NOMO-1 (cell line): ENCODE data around the gene KRTAP5-9.
A peak's percentile ranks its signal among the peaks of the same experiment; 100 is the strongest.
"Not testable (repeated sequence)": the region's sequence is repeated elsewhere in the genome, so short reads cannot be mapped to it uniquely, and the experiment has no call there.

Experiments used
- DNase-seq, 2 experiments: peaks; one replicate each; lab custom pipeline; 2025; ENCODE audit not compliant: unreplicated experiment in 2 of 2; lab: John Stamatoyannopoulos, UW

The KRTAP5-9 gene

DNA sequence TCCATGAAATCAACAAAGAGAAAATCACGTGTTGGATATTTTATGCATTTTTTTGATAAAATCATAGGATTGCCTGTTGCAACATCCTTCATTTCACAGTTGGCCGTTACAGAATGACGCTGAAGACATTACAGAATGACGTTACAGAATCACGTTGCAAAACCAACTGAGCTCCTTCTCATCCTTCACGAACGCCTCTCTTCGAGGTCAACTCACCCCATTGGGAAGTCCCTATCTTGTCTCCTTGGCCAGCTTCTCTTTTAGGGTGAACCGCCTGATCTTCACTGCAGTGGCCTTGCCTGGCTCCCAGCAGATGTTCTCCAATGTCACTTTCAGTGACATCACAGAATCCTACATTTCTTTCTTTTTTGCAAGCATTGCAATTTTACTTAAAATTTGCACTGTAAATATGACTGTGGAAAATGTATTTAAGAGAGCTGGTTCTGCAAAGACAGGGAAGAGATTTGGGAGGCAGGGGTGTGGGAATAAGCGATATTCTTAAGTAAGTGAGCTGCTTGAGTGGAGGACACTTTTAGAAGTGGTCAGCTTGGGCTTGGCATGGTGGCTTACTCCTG, 16.1 kb upstream of the KRTAP5-9 start:
- DNase-seq: no peak

DNA sequence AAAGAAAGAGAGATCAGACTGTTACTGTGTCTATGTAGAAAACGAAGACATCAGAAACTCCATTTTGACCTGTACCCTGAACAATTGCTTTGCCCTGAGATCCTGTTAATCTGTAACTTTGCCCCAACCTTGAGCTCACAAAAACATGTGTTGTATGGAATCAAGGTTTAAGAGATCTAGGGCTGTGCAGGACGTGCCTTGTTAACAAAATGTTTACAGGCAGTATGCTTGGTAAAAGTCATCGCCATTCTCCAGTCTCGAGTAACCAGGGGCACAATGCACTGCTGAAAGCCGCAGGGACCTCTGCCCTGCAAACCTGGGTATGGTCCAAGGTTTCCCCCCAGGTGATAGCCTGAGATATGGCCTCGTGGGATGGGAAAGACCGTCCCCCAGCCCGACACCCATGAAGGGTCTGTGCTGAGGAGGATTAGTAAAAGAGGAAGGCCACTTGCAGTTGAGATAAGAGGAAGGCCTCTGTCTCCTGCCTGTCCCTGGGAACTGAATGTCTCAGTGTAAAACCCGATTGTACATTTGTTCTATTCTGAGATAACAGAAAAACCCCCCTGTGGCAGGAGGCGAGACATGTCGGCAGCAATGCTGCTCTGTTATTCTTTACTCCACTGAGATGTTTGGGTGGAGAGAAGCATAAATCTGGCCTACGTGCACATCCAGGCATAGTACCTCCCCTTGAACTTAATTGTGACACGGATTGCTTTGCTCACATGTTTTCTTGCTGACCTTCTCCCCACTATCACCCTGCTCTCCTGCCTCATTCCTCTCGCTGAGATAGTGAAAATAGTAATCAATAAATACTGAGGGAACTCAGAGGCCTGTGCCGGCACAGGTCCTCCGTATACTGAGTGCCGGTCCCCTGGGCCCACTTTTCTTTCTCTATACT, 13.3 kb upstream of the KRTAP5-9 start:
- DNase-seq: not testable (repeated sequence)

DNA sequence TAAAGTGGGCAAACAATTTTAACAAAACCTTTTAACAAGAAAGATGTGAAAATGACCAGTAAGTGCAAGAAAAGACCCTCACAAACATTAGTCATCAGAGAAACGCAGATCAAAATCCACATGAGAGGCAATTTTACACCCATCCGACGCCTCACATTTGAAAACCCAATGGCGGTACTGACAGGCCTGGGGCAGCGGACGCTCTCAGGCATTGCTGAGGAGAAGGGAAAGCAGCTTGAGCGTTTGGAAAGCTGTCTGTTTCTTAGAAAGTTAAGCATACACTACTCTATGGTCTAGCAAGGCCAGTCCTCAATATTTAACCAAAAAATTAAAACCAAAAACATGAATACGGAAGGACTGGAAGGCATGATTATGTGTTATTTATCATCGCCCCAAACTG, 12.4 kb upstream of the KRTAP5-9 start:
- no peak for DNase-seq

DNA sequence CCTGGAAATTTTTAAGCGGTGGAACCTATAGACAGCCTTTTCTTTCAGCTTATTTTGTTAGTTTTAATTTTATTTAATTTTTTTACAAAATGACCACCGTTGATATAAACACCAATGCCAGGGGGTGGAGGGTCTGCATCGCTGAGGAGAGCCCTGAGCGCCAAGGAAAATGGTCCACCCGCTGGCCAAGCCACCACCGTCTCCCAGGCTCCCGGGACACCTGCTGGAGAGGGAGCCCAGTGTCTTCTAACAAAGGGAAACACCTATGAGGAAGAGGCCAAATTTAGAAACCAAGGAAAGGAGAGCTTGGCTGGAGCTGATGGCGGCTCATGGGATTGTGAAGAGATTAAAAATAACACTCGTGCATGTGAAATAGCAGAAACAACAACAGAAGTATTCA, 10.7 kb upstream of the KRTAP5-9 start:
- no peak for DNase-seq

DNA sequence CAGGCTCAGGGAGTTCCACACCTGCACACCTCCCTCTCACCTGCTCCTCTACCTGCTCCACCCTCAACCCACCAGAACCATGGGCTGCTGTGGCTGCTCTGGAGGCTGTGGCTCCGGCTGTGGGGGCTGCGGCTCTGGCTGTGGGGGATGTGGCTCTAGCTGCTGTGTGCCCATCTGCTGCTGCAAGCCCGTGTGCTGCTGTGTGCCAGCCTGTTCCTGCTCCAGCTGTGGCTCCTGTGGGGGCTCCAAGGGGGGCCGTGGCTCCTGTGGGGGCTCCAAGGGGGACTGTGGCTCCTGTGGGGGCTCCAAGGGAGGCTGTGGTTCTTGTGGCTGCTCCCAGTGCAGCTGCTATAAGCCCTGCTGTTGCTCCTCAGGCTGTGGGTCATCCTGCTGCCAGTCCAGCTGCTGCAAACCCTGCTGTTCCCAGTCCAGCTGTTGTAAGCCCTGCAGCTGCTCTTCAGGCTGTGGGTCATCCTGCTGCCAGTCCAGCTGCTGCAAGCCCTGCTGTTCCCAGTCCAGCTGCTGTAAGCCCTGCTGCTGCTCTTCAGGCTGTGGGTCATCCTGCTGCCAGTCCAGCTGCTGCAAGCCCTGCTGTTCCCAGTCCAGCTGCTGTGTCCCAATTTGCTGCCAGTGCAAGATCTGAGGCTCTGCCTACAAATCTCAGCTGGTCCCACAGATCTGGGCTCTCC, 10.1 kb upstream of the KRTAP5-9 start, which contains the start of gene KRTAP5-8:
Gene KRTAP5-8 (plus strand): TSS at position 49 of the 689 bp plus-strand sequence. CDS start 31 bp downstream, at position 80.
- not testable (repeated sequence) for DNase-seq

DNA sequence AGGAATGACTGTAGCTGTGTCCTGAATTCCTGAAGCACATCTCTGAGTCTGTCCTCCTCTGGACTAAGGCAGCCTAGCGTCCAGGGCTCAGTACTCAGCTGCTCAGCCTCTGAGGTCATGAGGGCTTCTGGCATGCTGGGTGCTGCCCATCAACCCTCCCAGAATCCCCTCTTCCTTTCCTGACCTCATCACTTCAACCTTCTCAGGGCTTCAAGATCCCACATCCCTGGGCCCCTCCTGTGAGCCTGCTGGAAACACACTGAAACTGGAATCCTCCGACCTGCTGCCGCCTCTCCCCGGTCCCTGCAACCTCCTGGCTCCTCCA, 9.6 kb upstream of the KRTAP5-9 start:
- no peak for DNase-seq

DNA sequence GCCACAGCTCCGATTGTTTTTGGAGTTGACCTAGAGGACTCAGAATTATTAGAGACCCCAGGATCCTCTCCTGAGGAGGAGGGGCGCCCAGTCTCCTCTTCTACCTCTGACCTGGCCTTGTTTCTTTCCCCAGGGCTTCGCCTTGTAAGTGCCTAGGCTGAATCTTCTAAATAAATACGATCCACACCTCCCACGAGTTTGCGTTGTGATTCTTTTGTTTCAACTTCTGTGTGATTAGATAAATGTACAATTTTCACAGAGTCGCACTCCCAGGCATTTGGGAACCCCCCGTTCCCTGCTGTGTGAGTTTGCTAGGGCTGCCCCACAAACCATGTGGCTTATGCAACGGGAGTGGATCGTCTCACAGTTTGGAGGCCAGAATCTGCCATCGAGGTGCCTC, 9.2 kb upstream of the KRTAP5-9 start:
- no peak for DNase-seq

DNA sequence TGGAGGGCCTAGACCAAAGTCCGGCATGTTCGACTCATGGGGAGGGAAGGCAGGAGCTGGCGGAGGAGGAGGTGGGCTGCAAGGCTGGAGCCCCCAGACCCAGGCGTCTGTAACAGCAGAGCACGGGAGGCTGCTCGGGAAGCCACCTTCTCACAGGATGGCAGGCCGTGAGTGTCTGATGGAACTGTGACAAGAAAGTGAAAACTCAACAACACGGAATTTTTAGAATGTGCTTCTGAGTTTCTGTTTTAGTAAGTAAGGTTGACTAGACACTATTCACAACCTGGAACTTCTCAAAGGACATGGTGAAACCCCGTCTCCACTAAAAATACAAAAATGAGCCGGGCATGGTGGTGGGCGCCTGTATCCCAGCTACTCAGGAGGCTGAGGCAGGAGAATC, 8.2 kb upstream of the KRTAP5-9 start:
- not testable (repeated sequence) for DNase-seq

DNA sequence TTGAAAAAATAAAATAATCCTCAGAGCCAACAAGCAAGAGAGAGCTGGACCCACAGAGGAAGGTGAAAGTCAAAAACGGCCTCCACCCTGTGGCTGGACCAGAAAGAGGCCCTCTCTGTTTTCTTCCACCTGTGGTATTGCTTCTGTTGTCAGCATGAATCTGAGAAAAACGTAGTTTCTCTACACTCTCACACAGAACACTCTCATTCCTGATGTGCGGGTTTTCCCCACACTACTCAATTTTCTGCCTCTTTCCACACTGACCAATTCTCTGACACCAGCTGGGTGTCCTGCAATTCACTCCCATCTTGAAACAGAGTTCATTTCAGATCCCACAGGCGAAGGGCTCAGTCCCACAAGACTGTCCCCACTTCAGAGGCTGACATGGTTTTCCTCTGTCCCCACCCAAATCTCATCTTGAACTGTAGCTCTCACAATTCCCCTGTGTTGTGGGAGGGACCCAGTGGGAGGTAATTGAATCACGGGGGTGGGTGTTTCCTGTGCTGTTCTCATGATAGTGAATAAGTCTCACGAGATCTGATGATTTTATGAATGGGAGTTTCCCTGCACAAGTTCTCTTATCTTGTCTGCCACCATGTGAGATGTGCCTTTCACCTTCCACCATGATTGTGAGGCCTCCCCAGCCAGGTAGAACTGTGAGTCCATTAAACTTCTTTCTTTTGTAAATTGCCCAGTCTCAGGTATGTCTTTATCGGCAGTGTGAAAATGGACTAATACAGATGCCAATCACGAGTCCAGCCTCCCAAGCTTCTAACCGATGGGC, 7.5 kb upstream of the KRTAP5-9 start:
- DNase-seq: not testable (repeated sequence)

DNA sequence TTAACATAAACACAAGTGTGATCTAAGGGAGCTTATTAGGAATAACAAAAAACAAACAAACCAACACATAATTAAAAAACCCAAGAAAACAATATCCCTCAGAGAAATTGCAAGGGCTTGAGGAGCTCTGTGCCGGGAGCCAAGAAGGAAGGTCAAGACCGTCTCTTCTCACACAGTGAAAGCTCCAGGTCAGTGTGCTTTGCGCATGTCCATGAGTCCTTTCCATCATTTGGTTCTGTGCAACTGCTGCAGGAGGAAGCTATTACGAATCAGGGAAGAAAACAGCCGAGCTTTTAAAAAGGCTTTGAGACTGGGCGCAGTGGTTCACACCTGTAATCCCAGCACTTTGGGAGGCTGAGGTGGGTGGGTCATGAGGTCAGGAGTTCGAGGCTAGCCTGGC, 5.8 kb upstream of the KRTAP5-9 start:
- no peak for DNase-seq

DNA sequence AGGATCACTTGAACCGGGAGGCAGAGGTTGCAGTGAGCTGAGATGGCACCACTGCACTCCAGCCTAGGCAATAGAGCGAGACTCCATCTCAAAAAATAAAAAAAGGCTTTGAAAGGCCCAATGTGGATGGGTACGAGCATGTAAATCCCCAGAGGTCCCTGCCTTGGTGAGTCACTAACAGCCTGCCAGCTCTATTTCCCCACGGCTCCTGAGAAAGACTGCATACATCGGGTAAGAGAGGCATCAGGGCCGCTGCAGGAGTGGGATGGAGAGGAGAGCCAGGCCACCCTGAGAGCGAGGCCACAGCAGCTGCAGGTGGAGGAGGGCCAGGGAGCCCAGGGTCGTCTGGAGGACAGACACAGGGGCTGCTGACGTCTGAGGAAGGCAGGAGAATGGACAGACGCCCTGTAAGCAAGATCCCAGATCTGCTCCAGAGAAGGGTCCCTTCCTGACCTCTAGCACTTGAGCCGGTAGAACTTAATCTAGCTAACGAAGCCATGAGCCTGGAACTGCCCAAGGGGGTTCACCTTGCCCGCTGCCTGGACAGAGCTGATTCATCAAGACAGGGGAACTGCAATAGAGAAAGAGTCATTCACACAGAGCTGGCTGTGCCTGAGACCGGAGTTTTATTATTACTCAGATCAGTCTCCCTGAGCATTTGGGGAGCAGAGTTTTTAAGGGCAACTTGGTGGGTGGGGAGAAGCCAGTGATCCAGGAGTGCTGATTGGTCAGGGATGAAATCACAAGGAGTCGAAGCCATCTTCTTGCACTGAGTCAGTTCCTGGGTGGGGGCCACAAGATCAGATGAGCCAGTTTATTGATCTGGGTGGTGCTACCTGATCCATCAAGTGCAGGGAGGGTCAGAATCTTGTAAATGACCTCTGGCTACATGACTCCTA, 5.1 kb upstream of the KRTAP5-9 start:
- no peak for DNase-seq

DNA sequence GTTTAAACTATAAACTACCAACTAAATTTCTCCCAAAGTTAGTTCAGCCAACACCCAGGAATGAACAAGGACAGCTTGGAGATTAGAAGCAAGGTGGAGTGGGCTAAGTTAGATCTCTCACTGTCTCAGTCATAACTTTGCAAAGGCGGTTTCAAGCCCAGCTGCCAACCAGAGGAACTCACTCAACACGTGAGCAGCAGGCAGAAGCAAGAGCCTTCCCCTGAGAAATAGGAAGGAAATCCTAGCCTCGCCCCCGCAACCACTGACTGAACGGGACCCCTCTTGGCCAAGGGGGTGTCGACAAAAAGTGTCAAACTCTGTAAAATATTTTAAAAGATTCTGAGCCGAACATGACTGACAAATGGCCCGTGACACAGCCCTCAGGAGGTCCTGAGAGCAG, 4.4 kb upstream of the KRTAP5-9 start:
- DNase-seq: peak in 1 of 2 experiments; percentile 7

DNA sequence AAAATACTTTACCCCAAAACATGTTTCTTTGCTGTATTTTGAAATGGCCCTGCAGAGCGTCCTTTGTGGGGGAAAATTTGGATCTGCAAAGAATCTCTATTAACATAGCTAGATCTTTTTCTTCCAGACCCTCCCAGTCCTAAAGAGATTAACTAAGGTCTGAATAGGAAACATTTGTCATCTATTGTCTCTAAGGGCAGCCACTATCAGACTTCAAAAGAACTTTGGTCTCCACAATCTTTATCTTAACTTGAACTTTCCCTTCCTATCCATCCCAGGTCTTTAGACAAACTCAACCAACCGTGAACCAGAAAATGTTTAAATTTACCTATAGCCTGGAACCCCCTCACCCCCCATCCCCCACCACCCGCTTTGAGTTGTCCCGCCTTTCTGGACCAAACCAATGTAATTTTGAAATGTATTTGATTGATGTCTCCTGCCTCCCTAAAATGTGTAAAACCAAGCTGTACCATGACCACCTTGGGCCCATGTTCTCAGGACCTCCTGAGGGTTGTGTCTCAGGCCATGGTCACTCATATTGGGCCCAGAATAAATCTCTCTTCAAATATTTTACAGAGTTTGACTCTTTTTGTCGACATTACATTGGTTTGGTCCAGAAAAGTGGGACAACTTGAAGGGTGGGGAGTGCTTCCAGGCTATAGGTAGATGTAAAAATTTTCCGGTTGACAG, 3.5 kb upstream of the KRTAP5-9 start:
- no peak for DNase-seq

DNA sequence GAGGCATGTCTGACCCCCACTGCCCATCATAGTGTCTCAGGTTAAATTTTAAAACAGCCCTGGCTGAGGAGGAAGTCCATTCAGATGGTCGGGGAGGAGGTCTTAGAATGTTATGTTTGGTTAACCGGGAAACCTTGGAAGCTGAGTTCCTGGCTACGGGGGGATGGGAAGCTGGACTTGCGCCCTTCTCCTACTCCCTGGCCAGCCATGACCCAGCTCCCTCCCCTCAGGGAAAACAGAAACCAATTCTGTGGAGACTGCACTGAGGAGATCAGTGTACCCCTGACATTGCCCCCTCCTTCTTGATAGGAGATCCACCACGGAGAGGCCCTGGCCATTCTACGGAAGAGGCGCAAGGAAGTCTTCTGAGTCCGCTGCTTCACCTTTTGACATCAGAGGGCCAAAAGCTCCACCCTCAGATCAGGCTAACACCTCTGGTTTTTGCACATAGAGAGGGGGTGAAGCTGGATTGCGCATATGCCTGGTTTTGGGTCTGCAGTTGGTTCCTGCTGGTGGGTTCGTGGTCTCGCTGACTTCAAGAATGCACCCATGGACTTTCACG, 2.7 kb upstream of the KRTAP5-9 start:
- DNase-seq: no peak

DNA sequence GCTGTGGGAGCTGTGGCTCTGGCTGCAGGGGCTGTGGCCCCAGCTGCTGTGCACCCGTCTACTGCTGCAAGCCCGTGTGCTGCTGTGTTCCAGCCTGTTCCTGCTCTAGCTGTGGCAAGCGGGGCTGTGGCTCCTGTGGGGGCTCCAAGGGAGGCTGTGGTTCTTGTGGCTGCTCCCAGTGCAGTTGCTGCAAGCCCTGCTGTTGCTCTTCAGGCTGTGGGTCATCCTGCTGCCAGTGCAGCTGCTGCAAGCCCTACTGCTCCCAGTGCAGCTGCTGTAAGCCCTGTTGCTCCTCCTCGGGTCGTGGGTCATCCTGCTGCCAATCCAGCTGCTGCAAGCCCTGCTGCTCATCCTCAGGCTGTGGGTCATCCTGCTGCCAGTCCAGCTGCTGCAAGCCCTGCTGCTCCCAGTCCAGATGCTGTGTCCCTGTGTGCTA, 514 bp downstream of the KRTAP5-9 start:
- no peak for DNase-seq

DNA sequence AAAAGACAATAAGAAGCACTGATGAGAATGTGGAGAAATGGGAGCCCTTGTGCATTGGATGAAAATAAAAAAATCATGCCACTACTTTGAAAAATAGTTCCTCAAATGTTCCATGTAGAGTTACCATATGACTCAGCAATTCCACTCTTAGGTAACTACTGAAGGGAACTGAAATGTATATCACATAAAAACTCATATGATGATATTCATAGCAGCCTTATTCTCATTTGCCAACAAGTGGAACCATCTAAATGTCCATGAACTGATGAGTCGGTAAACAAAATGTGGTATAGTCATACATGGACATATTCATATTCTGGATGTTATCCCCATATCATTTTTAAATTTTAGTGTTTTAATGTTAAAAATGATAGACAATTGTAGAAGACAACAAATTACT, 3.5 kb downstream of the KRTAP5-9 start:
- peak in 1 of 2 experiments; percentile 66 for DNase-seq

DNA sequence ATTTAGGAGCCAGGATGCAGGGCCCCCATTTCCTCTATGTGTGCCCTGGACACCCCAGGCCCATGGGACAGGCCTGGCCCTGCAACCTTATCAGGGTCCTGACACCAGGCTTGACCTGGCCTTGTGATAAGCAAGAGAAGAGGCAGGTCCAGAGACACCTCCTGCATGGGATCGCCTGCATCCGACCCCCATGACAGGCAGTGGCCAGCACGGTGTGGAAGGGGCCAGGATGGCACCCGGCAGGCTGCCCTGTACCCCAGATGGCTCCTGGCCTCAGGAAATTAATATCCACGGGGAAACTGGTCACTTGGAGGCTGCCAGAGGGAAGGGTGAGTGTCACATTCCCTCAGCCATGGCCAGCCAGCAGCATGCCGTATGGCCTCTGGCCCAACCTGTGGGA, 6.8 kb downstream of the KRTAP5-9 start:
- no peak for DNase-seq

DNA sequence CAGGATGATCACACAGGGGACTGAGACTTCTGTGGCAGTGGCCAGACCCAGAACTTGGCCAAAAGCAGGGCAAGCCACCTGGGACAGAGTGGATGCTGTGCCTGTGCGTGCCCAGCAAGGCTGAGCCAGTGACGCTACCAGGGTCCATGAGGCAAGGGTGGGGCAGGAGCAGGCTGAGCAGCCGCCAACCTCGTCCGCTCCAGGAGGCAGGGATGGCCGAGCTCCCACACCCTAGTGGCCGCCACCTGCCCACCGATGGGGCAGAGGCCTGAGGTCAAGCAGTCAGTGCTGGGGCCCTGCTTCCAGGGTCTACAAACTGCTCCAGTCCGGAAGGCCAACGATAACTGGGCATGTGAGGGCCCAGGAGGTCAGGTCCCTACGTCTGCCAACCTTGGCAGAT, 7.3 kb downstream of the KRTAP5-9 start:
- no peak for DNase-seq

DNA sequence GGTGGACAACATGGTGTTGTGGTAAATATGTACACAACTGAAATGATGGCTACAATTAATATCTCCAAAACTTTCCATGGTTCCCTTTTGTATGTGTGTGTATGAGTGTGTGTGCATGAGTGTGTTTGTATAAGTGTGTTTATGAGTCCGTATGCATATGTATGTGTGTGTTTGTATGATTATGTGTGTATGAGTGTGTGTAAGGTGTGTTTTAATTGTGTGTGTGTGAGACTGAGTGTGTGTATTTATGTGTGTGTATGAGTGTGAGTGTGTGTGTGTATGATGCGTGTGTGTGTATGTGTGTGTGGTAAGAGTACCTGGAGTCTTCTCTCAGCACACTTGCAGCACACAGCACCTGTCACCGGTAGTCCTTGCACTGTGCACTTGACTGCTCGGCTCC, 7.8 kb downstream of the KRTAP5-9 start:
- DNase-seq: no peak
